RWPE1 (cell line): ENCODE data around the gene ANO1.

Experiments
- CTCF ChIA-PET: fragments of 350-600 bp; sonication (Branson Sonifier 250); formaldehyde crosslinking; extraction: SDS; loops from one replicate; lab custom pipeline; 2021; lab: Yijun Ruan, JAX
- POLR2A ChIA-PET: fragments of 400-600 bp; formaldehyde crosslinking; extraction: SDS; loops from one replicate; lab custom pipeline; 2020; ENCODE audit warnings: antibody characterized with exemption; ENCODE audit not compliant: low non-redundant PET; lab: Yijun Ruan, JAX
- DNase-seq: peaks from one replicate; pipeline ENCODE4 v3.0.0; 2012; ENCODE audit warnings: low spot score
- H3K27ac ChIP-seq: fragments of 450-650 bp; 2 replicates; pipeline ENCODE4 v1.5.1; 2017
- TF ChIP-seq, protein P1 (sequence below): fragments of 450-650 bp; conservative IDR thresholded peaks from 2 replicates; pipeline ENCODE4 v1.5.1; 2017; ENCODE audit warnings: low read depth, mild to moderate bottlenecking

ANO1 gene

DNA sequence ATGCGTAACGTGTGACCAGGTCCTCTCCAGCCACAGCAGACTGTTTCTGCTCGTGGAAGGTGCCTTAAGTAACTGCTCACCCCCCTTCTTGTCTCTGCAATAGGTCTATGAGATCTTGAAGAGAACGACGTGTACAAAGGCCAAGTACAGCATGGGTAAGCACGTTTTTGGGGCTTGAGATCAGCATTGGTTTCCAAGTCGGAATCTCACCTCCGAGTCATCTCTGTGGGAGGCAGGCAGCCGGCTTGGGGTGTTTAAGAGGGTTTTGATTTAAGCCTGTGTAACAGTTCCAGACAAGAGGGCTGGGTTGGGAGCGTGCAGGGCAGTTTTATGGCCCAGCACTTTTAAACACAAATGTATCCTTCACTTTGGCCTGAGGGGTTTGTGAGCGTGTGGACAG is 30.1 kb downstream of the ANO1 start:
- POLR2A ChIA-PET = no interaction called here
- CTCF ChIA-PET = interaction anchor here (0.6 kb wide), 1 partner anchor 203 kb away, joined by 5 read pairs; no protein-coding TSS in a partner anchor
- DNase-seq = no peak
- H3K27ac ChIP-seq = no peak overlapping the region
- TF ChIP-seq, protein P1, sequence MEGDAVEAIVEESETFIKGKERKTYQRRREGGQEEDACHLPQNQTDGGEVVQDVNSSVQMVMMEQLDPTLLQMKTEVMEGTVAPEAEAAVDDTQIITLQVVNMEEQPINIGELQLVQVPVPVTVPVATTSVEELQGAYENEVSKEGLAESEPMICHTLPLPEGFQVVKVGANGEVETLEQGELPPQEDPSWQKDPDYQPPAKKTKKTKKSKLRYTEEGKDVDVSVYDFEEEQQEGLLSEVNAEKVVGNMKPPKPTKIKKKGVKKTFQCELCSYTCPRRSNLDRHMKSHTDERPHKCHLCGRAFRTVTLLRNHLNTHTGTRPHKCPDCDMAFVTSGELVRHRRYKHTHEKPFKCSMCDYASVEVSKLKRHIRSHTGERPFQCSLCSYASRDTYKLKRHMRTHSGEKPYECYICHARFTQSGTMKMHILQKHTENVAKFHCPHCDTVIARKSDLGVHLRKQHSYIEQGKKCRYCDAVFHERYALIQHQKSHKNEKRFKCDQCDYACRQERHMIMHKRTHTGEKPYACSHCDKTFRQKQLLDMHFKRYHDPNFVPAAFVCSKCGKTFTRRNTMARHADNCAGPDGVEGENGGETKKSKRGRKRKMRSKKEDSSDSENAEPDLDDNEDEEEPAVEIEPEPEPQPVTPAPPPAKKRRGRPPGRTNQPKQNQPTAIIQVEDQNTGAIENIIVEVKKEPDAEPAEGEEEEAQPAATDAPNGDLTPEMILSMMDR = no peak

DNA sequence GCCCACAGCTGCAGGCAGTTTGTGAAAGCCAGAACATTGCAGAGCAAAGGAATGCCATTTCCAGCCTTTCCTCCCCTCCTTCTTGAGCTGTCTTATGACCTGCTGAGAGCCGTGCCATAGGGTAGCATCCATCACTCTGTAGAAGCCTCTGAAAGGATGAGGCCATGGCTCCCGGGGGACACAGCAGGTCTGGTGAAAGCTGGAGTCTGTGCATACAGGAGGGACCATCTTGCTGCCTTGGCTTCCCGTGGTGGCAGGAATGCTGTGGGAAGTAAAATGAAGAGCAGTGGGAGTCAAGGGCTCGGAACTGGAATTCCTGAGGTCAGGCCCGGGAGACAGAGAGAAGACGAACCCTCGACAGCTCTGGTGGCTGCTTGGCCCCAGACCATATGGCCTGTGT is 30.9 kb downstream of the ANO1 start:
- DNase-seq = no peak
- ChIA-PET POLR2A (no interaction called here), CTCF (interaction anchor here (0.7 kb wide), 1 partner anchor 83 kb away, joined by 3 read pairs; no protein-coding TSS in a partner anchor)
- TF ChIP-seq, protein P1 = no peak
- H3K27ac ChIP-seq = no peak overlapping the region

DNA sequence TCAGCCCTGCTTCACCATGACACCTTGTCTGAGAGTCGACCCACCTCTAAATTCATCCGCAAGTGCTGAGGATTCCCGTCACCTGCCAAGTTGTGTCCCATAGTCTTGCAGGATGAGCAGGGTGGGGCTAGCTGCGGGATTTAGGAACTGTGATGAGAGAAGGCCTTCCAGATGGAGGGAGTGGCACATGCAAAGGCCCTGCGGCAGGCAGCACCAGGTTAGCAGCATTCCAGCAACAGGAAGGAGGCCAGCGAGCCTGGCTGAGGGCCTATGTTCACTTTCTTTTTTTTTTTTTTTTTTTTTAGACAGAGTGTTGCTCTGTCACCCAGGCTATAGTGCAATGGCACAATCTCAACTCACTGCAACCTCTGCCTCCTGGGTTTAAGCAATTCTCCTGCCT is 31.8 kb downstream of the ANO1 start:
- ChIA-PET POLR2A (interaction anchor here (0.7 kb wide), 1 partner anchor 87 kb away, joined by 7 read pairs; no protein-coding TSS in a partner anchor), CTCF (no interaction called here)
- H3K27ac ChIP-seq = no peak overlapping the region
- TF ChIP-seq, protein P1 = no peak
- no peak for DNase-seq

DNA sequence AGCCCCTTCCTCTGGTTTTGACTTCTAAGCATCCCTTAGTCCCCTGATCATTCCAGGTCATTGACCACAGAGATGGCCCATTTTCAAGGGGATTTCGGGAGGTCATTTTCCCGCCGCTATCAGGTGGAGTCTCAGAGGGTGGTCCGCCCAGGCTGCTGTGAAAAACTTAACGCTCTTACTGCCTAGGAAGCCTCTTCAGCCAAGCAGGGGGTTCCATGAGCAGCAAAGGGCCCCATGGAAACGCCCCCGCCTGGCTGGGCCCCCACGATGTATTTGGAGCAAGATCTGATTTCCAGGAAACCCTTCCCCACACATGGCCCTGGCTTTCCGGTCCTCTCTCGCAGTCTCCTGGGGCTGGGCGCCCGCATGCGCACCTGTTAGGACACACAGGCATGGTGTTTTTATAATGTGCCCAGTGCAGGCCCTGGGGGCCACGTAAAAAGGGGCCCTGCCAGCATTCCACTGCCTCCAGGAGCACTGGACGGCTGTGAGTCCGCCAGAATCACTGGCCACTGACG is 32.5 kb downstream of the ANO1 start:
- POLR2A ChIA-PET = interaction anchor here (0.7 kb wide), 1 partner anchor 88 kb away, joined by 7 read pairs; no protein-coding TSS in a partner anchor
- H3K27ac ChIP-seq = no peak overlapping the region
- no peak for DNase-seq
- TF ChIP-seq, protein P1 = no peak
- CTCF ChIA-PET = no interaction called here

DNA sequence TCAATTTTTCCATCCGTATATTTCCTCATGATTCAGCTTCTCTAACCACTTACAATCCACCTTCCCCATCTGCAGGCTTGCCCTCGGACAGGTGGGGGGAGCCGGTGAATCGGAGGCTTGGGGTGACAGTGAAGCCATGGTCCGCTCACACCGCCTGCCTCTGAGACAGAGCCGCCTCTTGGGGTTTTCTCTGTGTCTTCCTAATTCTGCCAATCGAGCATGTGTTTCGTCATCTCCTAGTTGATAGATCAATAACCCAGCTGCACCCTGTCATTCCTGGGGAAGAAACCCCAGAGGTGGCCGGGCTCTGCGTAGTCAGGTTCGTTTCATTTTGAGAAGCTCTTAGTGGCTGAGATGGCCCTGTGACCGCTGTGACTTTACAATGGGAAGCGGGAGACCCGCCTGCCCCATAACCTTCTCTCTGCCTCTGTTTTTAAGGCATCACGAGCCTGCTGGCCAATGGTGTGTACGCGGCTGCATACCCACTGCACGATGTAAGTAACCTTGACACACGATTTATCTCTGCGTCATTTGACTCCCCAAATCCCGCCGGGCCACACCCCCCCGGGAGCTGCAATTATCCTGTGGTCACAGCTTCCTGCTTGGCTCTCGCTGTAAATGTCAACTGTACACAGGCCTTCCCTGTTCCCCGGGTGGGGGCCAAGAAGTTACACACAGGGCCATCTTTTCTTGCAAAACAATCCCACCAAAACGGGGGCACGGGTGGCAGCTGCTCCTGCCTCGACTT is 33.3 kb downstream of the ANO1 start:
- ChIA-PET POLR2A (no interaction called here), CTCF (interaction anchor here (0.6 kb wide), 2 partner anchors 223 to 427 kb away, joined by 3 to 4 read pairs; no protein-coding TSS in a partner anchor)
- TF ChIP-seq, protein P1 = no peak
- no peak overlapping the region for H3K27ac ChIP-seq
- DNase-seq = no peak

DNA sequence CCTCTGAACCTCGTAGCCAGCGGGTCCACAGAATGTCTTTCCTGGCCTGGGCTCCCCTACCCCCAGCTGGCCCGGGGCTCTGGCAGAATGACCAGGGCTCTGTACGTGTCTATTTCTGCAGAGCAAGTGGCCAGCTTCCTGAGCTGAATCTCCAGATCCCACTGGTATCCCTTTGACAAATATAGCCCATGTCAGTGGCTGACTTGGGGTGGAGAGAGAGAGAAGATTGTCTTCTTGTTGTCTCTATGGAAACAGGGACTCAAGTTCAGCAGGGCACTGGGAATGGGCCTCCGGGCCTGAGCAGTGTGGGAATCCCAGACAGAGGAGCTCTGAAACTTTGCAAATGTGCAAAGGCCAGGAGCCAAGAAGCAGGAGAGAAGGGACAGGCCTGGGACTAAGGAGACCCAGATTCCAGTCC is 33.9 kb downstream of the ANO1 start:
- ChIA-PET POLR2A (no interaction called here), CTCF (interaction anchor here (0.6 kb wide), 2 partner anchors 223 to 427 kb away, joined by 3 to 4 read pairs; no protein-coding TSS in a partner anchor)
- DNase-seq = no peak
- TF ChIP-seq, protein P1 = no peak
- no peak overlapping the region for H3K27ac ChIP-seq
